Measurements from ENCODE around the gene CEP95. TPM values are rescaled to one million over a fixed set of nuclear protein-coding genes. Genes with fewer than 3 reads are reported as not detected.
A peak's percentile ranks its signal among the peaks of the same experiment; 100 is the strongest.

The CEP95 gene
- total RNA-seq, 1 donor, result 48.9 TPM

DNA sequence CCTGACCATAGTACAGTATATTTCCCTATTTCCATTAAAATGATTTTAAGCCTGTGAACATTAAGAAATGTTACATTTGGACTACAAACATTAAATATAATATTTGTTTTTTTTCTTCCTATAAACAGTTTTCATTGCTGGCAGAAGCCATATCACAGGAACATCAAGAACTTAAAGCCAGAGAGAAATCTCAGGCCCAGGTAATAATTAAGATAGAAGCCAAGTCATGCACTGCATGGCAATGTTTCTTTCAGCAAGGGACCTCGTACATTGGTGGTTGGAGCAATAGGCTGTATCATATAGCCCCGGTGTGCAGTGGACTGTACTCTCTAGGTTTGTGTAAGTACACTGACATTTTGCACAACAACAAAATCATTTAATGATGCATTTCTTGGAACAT is 30.1 kb downstream of the CEP95 start:
- Histone ChIP-seq H3K4me3 (ENCODE audit: insufficient read depth, low read length) (no peak overlapping the region), H3K27me3 (ENCODE audit: insufficient read depth, low read length) (no peaks in the 10 kb centered on the region), H3K9me3 (ENCODE audit: low read depth, low read length) (no peaks in the 10 kb centered on the region), H3K27ac (ENCODE audit: low read depth, low read length) (no peak overlapping the region), H2AFZ (ENCODE audit: low read length) (no peak overlapping the region), H3K79me2 (ENCODE audit: insufficient read depth, low read length) (peaks cover 11% of the 10 kb centered on the region), H3K36me3 (ENCODE audit: insufficient read depth, low read length) (peaks cover 94% of the 10 kb centered on the region), H4K20me1 (ENCODE audit: insufficient read depth, low read length) (peaks cover 8% of the 10 kb centered on the region), H3K4me2 (ENCODE audit: insufficient read depth, low read length) (no peak overlapping the region), H3K4me1 (ENCODE audit: insufficient read depth, low read length) (peaks cover 8% of the 10 kb centered on the region)
- TF ChIP-seq CTCF (IDR thresholded peaks at IDR 0.05; ENCODE audit: extremely low read depth, low read depth, low read length), result no peak
- no peak for DNase-seq (ENCODE audit: insufficient read length, low spot score, missing footprints)

- no peak for TF ChIP-seq CTCF (IDR thresholded peaks at IDR 0.05; ENCODE audit: extremely low read depth, low read depth, low read length)
- peaks cover 94% of the 10 kb centered on the region for H3K36me3 ChIP-seq (ENCODE audit: insufficient read depth, low read length)
- peaks cover 12% of the 10 kb centered on the region for H3K79me2 ChIP-seq (ENCODE audit: insufficient read depth, low read length)
- no peak overlapping the region for H2AFZ ChIP-seq (ENCODE audit: low read length)
- peaks cover 6% of the 10 kb centered on the region for H4K20me1 ChIP-seq (ENCODE audit: insufficient read depth, low read length)
- no peaks in the 10 kb centered on the region for H3K27me3 ChIP-seq (ENCODE audit: insufficient read depth, low read length)
- H3K4me1 ChIP-seq (ENCODE audit: insufficient read depth, low read length), result peaks cover 4% of the 10 kb centered on the region
- H3K4me3 ChIP-seq (ENCODE audit: insufficient read depth, low read length), result no peak overlapping the region
- H3K9me3 ChIP-seq (ENCODE audit: low read depth, low read length), result no peaks in the 10 kb centered on the region
- no peak overlapping the region for H3K4me2 ChIP-seq (ENCODE audit: insufficient read depth, low read length)
- H3K27ac ChIP-seq (ENCODE audit: low read depth, low read length), result no peak overlapping the region
- DNase-seq (ENCODE audit: insufficient read length, low spot score, missing footprints), result peak; percentile 58
These were observed 30.7 kb downstream of the CEP95 start for GRCh38 chr17:64537488-64537887.

GRCh38 chr17:64538508-64539130 is 31.8 kb downstream of the CEP95 start:
- H3K79me2 ChIP-seq (ENCODE audit: insufficient read depth, low read length), result peaks cover 17% of the 10 kb centered on the region
- H2AFZ ChIP-seq (ENCODE audit: low read length), result no peak overlapping the region
- H3K4me3 ChIP-seq (ENCODE audit: insufficient read depth, low read length), result no peak overlapping the region
- DNase-seq (ENCODE audit: insufficient read length, low spot score, missing footprints), result peak; percentile 47
- peaks cover 4% of the 10 kb centered on the region for H4K20me1 ChIP-seq (ENCODE audit: insufficient read depth, low read length)
- peak overlapping the region; percentile 25 for H3K27ac ChIP-seq (ENCODE audit: low read depth, low read length)
- H3K9me3 ChIP-seq (ENCODE audit: low read depth, low read length), result no peaks in the 10 kb centered on the region
- peaks cover 92% of the 10 kb centered on the region for H3K36me3 ChIP-seq (ENCODE audit: insufficient read depth, low read length)
- peaks cover 2% of the 10 kb centered on the region for H3K4me1 ChIP-seq (ENCODE audit: insufficient read depth, low read length)
- H3K27me3 ChIP-seq (ENCODE audit: insufficient read depth, low read length), result no peaks in the 10 kb centered on the region
- H3K4me2 ChIP-seq (ENCODE audit: insufficient read depth, low read length), result no peak overlapping the region
- TF ChIP-seq CTCF (IDR thresholded peaks at IDR 0.05; ENCODE audit: extremely low read depth, low read depth, low read length), result no peak

- no peak for DNase-seq (ENCODE audit: insufficient read length, low spot score, missing footprints)
- no peak overlapping the region for H3K27ac ChIP-seq (ENCODE audit: low read depth, low read length)
- peaks cover 92% of the 10 kb centered on the region for H3K36me3 ChIP-seq (ENCODE audit: insufficient read depth, low read length)
- H2AFZ ChIP-seq (ENCODE audit: low read length), result no peak overlapping the region
- no peak overlapping the region for H3K4me3 ChIP-seq (ENCODE audit: insufficient read depth, low read length)
- H3K9me3 ChIP-seq (ENCODE audit: low read depth, low read length), result no peaks in the 10 kb centered on the region
- peaks cover 4% of the 10 kb centered on the region for H4K20me1 ChIP-seq (ENCODE audit: insufficient read depth, low read length)
- no peaks in the 10 kb centered on the region for H3K27me3 ChIP-seq (ENCODE audit: insufficient read depth, low read length)
- TF ChIP-seq CTCF (IDR thresholded peaks at IDR 0.05; ENCODE audit: extremely low read depth, low read depth, low read length), result no peak
- H3K79me2 ChIP-seq (ENCODE audit: insufficient read depth, low read length), result peaks cover 24% of the 10 kb centered on the region
- no peak overlapping the region for H3K4me2 ChIP-seq (ENCODE audit: insufficient read depth, low read length)
- H3K4me1 ChIP-seq (ENCODE audit: insufficient read depth, low read length), result peaks cover 2% of the 10 kb centered on the region
These were observed 33.5 kb downstream of the CEP95 start for GRCh38 chr17:64540118-64540776.
